ENCODE data around the gene PNPLA2.

The PNPLA2 gene

DNA sequence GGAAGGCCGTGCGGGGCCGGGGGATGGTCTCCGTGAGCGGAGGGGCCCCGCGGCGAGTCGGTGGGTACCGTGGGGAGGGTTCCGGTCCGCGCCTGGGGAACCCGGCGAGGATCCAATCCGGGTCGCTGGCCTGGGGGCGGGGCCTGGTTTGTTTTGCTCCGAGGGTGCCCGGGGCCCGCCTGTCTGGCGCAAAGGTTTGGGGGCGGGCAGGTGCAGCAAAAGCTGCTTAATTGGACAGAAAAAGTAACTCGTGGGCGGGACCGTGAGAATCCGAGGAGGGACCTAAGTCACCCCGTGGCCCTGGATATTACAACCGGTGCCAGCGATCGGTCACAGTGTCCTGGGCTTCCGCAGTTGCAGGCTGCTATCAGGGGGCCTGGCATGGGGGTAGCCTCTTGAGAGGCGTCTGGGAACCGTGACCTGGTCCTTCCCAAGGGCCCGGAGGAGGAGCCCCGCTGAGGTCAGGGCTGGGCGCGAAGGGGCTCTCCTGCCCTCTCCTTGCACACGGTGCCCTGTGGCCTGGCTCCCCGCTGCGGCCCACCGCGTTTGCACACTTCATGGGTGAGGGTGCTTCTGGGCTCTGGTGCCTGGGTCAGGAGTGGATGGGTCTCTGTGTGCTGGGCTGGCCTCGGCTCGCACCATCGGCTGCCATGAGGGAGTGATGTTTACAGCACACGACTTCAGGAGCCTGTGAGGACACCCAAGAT lies 1.4 kb downstream of the PNPLA2 start:
- DNase-seq = peak; percentile 93

GRCh38 chr11:820655-821511 lies 2.2 kb downstream of the PNPLA2 start:
- no peak for DNase-seq

DNA sequence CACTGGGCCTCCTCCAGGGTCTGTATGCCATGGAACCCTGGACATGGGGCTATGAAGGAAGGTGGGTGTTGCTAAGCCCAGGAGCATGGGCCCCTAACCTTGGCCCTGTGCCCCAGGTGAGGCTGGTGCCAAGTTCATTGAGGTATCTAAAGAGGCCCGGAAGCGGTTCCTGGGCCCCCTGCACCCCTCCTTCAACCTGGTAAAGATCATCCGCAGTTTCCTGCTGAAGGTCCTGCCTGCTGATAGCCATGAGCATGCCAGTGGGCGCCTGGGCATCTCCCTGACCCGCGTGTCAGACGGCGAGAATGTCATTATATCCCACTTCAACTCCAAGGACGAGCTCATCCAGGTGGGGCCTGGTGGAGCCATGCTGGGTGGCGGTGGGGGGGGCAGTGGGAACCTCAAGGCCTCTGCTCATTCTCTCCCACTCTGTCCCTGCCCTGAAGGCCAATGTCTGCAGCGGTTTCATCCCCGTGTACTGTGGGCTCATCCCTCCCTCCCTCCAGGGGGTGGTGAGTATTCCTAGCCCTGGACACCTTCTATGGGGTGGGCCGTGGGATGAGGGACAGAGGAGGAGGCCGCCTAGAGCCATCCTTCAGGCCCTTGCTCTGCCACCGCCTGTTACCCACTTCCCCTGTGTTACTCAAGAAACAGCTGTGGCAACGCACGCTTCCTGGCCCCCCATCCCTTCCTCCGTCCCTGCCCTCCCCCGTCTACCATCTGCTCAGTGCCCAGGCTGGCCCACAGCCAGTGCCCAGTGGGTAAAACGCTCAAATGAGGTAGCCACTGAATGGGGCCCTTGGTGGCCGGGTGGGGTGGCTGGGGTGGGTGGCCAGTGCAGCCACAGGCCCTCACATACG lies 3.0 kb downstream of the PNPLA2 start:
- no peak for DNase-seq

GRCh38 chr11:823441-824291 lies 5.0 kb downstream of the PNPLA2 start:
- DNase-seq = no peak

DNA sequence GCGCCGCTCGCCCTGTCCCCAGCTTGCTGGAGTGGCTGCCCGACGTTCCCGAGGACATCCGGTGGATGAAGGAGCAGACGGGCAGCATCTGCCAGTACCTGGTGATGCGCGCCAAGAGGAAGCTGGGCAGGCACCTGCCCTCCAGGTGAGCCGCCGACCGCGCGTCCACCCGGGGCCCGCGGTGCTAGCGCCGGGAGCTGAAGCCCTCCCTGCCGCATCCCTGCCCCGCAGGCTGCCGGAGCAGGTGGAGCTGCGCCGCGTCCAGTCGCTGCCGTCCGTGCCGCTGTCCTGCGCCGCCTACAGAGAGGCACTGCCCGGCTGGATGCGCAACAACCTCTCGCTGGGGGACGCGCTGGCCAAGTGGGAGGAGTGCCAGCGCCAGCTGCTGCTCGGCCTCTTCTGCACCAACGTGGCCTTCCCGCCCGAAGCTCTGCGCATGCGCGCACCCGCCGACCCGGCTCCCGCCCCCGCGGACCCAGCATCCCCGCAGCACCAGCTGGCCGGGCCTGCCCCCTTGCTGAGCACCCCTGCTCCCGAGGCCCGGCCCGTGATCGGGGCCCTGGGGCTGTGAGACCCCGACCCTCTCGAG lies 5.7 kb downstream of the PNPLA2 start:
- no peak for DNase-seq

DNA sequence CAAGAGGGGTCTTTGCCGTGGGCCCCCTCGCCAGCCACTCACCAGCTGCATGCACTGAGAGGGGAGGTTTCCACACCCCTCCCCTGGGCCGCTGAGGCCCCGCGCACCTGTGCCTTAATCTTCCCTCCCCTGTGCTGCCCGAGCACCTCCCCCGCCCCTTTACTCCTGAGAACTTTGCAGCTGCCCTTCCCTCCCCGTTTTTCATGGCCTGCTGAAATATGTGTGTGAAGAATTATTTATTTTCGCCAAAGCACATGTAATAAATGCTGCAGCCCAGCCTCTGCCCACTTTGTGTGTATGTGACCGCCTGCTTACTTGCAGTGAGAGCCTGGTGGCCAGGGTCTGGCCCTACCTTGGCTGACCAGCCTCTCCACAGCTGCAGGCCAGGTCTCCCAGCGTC lies 6.2 kb downstream of the PNPLA2 start:
- no peak for DNase-seq

DNA sequence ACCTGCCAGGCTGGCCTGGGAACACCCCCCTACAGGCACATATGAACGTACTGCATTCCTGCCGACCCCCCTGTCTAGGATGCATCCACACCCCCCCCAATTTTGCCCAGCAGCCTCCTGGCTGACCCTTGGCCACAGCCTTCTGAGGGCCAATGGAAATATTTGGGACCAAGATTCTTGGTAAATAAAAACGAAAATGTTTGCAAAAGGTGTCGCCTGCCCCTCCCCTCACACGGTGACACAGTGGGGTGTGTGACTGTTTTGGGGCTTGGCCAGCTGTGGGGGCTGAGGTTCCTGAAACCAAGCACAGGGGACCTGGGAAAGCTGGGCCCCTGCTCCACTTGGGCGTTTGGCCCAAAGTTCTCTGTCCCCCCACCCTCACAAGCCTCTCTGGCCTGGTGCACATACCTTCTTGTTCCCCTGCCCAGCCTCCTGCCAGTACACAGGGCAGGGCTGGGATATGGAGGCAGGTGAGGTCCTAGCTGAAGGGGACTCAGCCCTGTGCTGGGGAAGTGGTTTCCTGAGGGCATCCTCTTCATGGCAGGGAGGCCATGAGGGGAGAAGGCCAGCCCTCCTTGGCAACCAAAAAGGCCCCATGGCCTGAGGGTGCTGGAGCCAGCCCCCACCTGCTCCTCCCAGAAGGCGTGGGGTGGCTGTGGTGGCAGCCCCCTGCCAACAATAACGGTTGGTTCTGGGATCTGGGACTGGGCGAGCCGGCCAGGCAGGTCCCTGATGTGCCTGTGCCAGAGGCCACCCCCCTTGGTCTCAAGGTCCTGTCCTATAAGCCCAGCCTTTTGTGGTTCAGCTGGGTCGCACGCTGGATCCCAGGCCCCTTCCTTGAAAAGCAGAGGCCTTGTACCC lies 6.9 kb downstream of the PNPLA2 start:
- DNase-seq = no peak

DNA sequence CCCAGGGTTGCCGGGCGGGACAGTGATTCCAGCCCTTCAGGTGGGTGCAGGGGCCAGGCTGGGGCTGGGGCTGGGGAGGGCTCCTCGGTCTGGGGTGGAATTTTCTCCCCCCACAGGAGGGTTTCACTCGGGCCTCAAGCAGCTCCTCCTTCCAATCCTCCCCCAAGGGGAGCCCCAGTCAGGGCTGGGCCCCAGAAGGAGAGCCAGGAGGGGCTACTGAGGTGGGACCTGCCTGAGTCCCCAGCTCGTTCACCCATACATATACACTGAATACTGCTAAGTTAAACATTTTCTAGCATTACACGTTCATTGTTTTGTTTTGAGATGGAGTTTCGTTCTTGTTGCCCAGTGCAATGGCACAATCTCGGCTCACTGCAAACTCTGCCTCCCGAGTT lies 7.5 kb downstream of the PNPLA2 start:
- DNase-seq = no peak

DNA sequence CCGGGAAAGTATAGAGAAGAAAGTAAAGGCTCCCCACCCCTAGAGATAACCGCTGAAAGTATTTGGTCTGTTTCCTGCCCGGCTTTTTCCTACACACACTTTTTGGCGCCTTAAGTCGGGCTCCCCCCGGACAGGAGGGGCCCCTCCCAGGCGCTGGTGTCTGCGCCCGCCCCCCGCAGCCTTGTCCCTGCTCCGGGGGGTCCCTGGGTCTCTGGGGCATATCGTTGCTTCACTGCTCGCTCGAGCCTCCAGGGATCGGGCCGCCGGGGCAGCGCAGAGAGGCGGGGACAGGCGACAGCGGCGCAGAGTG lies 8.1 kb downstream of the PNPLA2 start:
- no peak for DNase-seq

DNA sequence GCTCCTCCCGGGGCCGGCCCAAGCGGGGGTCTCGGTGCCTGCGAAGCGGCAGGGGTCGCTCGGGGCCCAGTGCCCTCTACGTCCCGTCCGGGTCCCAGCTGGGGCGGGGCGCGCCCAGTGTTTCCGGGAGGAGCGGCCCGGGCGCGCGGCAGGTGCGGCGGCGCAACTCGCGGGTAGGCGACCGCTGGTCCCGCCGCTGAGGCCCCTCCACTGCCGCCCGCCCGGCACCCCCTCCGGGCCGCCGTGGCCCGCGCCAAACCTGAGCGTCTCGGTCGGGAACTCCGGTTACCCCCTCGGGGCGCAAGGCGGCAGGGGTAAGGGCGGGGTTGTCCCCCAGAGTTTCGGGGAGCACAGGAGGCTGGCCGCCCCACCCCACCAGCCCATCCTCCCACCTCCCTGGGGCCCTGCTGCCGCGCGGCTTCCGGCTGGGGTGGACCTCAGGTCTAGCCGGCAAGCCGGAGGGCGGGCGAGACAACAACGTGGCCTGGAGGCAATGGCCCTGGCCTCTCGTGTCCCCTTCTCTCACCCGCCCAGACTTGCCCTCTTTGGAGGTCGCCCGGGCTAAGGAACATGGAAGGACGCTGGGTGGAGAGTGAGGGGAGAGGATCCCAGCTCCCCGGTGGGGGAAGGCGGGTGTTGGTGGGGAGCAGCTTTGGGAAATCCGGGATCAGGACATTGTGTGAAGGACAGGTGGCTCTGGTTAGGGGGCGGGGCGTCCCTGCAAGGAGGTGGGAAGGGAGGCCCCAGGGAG lies 8.6 kb downstream of the PNPLA2 start:
- DNase-seq = no peak

- no peak for DNase-seq
These were observed 9.1 kb downstream of the PNPLA2 start, which contains the start of gene CRACR2B for GRCh38 chr11:827897-828192. CRACR2B (plus strand) TSS chr11:827919; CDS start chr11:828608, 689 bp downstream.

DNA sequence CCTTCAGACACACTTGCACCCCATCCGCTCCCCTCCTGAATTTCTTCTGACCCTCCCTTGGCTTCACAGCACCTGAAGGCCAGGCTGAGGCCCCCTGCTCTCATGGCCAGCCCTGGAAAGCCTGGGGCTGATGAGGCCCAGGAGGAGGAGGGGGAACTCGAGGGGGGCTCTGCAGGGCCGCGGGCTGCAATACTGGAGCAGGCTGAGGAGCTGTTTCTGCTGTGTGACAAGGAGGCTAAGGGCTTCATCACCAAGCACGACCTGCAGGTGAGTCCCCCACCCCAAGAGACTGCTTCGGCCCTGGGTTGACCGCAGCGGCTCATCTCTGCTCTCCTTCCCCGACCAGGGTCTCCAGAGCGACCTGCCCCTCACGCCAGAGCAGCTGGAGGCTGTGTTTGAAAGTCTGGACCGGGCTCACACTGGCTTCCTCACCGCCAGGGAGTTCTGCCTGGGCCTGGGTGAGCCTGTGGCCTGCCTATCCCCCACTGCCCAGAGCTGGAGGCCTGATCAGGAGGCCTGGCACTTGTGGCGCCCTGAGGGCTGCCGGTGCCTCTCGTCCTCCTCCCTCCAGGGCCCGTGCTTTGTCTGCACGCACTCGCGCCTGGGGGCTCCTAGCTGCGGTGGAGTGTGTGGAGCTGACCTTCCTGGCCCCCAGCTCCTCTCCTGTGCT lies 9.9 kb downstream of the PNPLA2 start:
- DNase-seq = no peak

DNA sequence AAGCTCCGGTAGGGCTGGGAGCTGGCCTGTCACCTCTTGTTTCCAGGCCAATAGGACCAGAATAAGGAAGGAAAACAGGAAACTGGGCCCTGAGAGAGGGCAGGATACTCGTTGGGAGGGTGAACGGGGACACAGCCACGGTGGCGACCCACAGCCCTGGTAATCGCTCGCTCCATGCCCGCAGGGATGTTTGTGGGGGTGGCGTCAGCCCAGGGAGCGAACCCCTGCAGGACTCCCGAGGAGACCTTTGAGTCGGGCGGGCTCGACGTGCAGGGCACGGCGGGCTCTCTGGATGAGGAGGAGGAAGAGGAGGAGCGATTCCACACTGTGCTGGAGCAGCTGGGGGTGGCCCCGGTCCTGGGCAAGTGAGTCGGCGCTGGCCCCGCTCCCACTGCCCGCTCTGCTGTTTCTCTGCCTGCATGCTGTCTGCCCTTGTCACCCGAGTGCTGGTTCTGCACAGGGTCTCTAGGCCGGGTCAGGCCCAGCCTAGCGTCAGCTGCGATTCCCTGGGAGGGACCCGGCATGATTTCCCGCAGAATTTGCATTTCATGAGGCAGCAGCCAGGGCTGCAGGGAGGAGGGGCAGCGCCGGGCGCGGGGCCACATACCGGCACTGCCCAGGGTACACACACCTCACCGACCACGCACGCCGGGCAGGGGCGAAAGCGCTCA lies 10.6 kb downstream of the PNPLA2 start:
- no peak for DNase-seq

DNA sequence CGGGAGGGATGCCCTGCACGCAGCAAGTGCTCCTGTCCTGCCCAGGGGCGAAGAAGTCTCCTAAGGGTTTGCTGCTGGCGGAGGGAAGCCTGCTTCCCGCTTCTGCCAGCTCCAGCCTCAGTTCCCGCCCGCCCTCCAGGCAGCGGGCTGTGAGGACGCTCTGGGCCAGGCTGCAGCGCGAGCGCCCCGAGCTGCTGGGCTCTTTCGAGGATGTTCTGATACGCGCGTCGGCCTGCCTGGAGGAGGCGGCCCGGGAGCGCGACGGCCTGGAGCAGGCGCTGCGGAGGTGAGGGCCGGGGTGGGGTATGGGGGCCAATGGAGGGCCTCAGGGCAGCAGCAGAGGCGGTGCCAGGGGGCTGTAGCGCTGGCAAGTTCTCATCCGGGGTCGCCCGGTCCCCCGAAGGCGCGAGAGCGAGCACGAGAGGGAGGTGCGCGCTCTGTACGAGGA lies 11.2 kb downstream of the PNPLA2 start:
- no peak for DNase-seq

- peak; percentile 58 for DNase-seq
These were observed 11.8 kb downstream of the PNPLA2 start for GRCh38 chr11:830295-831117.

DNA sequence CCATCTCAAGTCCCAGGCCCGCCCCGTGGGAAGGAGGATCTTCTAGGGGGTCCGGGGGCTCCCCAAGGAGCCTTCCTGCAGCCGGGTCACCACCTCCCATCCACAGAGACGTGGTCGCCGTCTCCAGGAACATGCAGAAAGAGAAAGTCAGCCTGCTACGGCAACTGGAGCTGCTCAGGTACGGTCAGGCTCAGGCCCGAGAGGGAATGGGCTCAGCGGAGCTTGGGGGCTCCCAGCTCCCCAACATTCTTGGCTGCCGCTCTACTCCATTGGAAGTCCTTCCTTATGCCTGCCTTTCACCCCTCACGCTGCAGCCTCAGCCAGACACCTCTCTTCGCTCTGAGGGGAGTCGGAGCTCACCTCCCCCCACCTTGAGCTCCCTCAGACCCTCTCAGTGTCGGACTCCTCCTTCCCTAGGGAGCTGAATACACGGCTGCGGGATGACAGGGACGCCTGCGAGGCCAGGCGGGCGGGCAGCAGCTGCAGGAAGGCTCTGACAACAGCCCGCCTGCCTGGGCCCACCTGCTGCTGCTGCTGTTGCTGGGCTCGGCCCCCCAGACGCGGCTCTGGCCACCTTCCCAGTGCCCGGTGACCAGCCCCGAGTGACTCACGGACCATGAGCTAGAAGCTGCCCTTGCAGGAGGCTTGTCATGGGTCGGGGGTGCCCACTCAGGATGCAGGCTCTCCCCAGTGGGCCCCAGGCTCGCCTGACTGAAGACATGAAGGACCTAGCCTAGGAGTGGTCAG lies 12.6 kb downstream of the PNPLA2 start:
- no peak for DNase-seq

DNA sequence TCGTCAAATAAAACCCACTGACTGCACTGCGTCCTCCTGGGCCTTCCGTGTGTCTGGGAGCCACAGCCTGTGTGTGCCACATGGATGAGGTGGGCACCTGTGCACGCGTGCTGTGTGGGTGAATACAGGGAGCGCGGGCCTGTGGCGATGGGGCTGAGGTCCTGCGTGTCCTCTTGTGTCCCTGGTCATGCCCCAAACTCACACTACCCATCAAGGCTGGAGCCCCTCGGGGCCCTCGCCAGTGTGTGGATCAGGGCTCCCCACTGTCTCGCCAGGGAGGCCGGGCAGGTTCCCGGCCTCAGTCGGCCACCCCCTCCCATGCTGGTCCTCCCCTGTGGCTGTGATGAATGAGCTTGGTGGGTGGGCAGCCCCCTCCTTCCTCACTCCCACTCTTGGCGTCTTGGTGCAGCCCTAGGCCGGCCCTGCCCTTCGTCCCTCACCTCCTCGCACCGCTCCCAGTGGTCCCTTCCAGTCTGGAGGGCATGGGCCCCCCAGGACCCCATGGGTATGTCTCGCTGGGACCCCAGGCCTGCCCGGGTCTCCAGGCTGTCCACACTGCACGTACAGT lies 13.3 kb downstream of the PNPLA2 start:
- no peak for DNase-seq
